HG02759 (cell line): Measurements from ENCODE around the gene SECISBP2.
"Not testable (repeated sequence)": the region's sequence is repeated elsewhere in the genome, so short reads cannot be mapped to it uniquely, and the experiment has no call there.

ENCODE experiments used
- ATAC-seq: cut with Tn5 transposase; IDR thresholded peaks from one replicate; pipeline ENCODE4 v1.9.1; 2021; ENCODE audit warnings: mild to moderate bottlenecking, moderate library complexity; ENCODE audit not compliant: unreplicated experiment

SECISBP2 gene

DNA sequence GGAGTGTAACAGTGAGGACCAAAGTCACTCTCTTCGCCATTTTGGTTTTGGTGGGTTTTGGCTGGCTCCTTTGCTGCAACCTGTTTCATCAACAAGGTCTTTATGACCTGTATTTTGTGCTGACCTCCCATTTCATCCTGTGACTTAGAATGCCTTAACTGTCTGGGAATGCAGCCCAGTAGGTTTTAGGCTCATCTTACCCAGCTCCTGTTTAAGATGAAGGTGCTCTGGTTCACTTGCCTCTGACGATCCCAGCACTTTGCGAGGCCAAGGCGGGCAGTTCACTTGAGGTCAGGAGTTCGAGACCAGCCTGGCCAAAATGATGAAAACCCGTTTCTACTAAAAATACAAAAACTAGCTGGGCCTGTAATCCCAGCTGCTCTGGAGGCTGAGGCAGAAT lies 9.1 kb upstream of the SECISBP2 start:
- ATAC-seq = no peak

DNA sequence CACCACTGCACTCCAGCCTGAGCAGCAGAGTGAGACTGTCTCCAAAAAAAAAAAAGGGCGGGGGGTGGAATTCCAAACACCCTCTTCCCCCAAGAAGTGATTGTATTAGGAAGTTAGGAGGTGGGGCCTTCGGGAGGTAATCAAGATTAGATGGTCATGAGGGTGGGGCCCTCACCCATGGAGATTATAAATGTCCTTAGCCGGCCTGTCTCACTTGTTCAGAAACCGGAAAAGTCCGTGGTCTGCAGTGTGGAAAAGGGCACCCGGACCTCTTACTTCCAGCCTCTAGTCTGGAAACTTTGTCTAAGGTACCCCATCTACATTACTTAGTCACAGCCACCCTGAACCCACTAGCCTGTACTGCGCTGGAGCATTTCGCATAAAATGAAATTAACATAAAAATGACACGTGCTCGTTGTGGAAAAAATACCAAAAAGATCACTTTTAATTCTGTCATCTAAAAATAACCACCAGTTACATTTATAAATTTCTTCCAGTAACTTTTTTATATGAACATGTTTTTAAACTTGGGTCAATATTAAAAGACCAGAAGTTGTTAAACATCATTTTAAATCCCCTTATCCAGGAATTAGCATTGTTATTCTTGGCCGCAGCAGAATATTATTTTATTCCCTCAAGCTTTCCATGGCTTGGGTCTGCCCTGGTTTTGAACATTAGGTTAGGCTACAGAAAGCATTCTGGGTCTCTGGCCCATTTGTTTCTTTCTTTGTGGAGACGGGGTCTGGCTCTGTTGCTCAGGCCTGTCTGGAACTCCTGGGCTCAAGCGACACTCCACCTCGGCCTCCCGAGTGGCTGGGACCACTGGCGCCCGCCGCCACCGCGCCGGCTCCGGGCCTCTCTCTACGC lies 8.5 kb upstream of the SECISBP2 start:
- no peak for ATAC-seq

DNA sequence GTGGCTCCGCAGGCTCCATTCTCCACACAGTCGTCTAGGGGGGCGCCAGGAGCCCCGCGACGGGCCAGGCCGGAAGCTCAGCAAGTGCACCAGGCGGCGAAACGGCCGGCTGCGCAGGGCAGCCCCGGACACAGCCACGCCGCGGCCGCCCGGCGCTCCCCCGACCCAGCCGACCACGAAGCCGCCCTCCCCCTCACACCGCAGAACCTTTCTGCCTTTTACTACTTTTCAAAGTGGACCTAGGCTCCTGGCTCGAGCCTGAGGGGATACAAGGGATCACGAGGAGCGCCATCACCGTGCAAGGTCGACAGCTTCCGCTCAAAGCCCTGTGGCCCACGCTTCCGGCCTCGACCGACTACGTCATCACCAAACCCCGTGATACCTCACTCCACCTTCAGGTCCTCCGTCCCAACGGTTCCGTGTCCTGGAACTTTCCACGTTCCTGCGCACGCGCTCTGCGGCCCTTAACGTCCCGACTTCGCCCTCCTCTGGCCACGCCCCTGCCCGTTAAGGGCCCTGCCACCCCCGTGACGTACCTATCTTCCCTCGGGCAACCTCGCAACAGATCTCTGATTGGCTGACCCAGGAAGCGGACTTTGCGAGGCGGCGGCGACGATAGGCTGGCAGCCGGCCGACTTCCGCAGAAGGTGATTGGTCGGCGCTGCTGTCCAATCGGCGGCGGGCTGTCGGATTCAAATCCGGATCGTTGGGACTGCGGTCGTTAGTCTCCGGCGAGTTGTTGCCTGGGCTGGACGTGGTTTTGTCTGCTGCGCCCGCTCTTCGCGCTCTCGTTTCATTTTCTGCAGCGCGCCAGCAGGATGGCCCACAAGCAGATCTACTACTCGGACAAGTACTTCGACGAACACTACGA lies 7.6 kb upstream of the SECISBP2 start, which contains the start of gene CKS2:
Gene CKS2 (plus strand): TSS at position 721 of the 871 bp plus-strand sequence. CDS start 98 bp downstream, at position 819.
- peak; percentile 89 for ATAC-seq

DNA sequence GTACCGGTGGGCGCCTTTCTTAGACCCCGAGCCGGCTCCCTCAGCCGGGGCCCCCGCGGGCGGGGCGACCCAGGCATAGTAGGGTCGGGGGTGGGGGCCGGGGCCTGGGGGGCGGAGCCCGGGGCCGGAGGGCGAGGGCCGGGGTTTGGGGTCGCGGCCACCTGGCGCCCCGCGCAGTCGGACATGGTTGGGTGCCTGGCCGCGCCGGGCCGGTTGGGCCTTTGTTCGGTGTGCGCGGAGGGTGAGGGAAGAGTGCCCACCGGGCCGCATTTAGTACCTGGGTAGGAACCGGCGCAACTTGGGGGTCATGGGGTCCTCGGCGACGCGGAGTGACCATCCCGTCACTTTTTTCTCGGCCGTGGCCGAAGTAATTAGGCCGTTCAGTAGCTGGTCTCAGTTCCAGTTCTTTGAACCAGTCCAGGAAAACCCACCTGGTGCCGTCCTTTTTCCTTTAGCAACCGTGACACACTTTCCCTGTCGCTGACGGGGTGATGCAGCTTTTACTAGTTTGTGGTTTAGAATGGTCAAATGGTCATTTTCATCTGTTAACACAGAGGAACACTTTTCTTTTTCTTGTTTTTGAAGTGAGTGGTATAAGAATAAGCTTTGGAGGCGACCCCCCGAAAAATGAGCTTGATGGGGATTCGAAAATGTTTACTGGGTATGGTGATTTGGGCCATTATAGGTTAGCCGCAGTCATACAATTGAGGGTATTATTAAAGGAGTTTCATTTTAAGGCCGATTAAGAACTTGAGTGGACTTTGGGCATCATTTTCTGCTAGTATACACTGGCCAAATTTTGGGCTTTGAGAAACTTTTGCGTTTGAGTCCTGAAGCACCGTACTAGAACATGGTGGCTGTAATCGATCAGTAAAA lies 6.7 kb upstream of the SECISBP2 start:
- ATAC-seq = peak; percentile 4

DNA sequence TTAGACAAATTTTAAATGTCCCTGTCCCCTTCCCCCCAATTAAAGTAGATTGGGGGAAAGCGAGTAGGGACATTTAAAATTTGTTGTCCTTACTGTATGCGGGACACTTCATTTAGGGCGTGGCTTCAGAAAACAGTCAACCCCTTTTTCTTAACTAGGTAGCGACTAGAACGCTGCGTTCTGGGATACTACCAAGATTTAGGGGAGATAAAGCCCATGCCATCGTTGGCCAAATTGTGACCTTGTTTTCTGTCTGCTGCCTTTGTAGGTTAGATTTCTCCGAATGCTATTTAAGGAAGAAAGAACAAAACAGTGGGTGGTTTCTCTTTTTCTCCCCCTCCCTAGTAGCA lies 6.1 kb upstream of the SECISBP2 start:
- no peak for ATAC-seq

DNA sequence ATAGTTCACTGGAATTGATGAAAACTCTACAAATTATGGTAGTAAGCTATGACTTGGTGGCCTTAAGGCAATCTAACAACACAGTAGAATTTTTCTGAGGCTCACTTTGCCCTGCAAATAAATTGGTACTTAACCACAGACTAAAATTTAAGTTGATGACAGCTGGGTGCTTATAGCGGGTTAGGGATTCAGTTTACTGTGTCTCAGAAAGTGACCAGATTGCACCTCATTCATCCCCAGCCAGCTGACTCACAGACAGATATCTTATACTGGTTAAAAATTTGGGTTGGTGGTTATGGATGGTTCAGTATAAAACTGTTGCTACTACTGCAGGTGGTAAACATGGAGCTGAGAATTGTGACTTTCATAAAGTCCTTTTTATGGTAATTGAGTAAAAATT lies 4.5 kb upstream of the SECISBP2 start:
- no peak for ATAC-seq

DNA sequence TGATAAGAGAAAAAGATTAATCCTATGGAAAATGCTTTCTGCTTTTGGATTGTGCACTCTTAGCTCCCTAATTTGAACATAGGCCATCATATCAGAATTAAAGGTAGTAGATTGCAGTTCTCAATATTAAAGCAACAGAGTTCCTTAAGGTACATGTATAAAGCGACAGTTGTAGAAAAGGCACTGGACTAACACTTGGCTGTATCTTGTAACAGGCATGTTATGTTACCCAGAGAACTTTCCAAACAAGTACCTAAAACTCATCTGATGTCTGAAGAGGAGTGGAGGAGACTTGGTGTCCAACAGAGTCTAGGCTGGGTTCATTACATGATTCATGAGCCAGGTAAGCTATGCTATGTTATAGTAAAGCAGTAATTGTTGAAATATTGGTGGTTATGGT lies 3.3 kb upstream of the SECISBP2 start:
- no peak for ATAC-seq

DNA sequence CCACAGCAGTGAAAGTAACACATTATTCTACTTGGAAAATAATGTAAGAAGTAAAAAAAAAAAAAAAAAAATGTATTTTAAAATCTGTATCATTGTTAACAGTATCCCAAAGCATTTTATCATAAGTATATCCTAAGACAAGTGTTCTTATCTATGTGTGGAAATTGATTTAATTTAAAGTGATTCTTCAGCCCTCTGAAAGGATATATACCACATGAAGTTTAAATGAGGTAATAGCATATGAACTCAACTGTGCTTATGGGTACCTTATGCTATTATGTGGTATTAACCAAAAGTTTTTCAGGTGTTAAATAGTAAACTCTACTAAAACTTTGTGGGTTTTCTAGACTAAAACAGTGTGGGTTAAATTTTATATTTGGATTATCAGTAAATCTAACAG lies 2.8 kb upstream of the SECISBP2 start:
- no peak for ATAC-seq

DNA sequence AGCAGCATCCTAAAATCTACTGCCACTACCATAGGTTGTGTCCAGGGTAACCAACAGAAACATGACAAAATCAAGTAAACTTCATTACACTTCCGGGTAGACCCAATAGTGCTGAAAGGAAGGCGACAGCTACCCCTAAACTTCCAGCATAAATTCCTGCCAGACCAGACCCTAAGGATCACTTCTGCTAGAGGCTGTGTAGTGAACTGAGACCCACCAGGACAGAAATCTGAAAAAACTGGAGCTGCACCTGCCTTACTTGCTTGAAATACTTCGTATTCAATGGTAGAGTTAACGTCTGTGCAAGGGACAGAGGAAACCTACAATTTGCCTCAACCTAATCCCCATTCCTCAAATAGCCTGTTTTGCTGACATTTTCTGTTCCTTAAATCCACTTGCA lies 1.0 kb upstream of the SECISBP2 start:
- no peak for ATAC-seq

DNA sequence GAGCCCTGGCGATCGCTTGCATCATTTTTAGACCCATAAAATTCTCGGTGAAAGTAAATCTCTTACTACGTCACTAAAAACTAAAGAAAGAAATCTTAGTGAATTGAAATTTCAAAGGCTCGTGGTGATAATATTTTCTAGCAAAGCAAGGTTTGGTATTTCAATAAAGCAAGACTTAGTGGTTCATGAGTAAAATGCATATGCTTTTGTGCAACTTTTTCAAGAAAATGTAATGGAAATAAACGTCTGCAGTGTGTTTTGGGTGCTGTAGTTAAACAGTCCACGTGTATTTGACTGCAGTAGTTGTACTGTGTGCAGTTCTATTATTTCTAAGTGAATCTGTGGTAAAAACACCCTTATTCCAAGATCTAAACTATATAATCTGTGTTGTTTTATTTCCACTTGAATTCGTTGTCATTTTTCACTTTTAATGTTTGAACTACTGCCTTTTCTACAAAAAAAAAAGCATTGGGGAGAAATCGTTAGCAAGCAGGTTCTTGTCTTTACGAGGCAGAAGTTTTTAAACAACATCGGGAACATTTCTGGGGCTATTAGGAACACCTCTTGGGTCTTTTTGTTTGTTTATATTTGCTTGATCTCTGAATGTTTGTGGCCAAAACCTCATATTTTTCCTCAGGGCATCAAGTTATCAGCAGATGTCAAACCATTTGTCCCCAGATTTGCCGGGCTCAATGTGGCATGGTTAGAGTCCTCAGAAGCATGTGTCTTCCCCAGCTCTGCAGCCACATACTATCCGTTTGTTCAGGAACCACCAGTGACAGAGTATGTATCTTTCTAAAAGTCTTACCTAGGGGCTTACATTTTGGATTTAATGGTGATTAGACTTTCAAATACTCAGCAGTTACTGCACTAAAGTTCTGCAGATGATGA lies 960 bp downstream of the SECISBP2 start:
- no peak for ATAC-seq

DNA sequence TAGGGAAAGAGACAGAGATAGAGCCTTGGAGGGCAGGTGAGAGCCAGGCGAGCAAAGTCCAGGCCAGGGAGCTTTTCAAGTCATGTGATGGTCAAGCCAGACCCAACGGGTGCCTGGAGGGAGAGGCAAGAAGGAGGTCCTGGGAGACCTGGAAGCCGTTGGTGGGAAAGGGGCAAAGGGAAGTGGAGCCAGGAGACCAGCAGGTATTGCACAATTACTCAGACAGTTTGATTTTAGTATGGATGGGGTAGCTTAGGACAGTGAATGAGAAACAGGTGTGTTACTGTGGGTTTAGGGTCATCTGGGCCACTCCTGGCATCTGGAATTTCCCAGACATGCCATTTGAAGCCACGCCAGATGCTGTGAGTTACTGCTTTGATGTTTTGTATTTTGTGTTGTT lies 5.1 kb downstream of the SECISBP2 start:
- ATAC-seq = no peak

DNA sequence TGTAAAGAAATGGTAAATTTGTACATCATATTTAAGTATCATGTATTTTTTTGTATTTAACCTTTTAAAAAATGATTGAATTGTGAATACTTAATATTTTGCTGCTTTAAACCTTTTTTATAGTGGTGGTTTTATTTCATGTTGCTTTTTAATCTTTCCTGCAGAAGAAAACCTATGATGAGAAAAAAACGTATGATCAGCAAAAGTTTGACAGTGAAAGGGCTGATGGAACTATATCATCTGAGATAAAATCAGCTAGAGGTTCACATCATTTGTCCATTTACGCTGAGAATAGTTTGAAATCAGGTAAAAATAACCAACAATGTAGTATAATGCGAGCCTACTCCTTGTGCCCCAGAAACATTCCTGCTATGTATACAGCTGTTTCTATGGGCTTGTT lies 7.4 kb downstream of the SECISBP2 start:
- ATAC-seq = no peak

DNA sequence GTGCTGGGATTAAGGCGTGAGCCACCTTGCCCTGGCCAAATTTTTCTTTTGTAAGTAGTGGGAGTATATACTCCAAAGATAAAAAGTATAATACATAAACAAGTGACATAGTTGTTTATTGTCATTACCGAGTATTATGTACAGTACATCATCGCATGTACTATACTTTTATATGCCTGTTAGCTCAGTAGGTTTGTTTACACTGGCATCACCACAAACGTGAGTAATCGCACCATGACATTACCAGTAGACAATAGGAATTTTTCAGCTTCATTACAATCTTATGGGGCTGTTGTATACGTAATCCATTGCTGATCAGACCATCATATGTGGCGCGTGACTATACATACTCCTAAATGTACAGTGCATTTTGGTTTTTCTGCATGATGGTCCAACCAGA lies 9.8 kb downstream of the SECISBP2 start:
- no peak for ATAC-seq

DNA sequence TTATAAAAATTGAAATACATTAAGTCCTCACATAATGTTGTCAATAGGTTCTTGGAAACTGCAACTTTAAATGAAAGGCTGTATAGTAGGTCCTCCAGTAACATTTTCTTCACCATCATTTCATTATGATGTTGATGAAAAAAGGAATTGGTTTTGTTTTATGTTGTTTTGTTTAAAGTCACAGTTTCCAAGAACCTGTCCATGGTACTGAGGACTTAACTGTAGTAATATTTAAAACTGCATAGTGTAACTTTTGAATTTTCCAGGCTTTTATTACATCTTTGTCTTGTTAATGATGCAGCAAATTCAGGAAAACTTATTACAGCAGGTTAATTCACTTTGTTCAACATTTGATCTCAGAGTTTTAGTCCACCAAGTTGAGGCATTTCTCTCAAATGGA lies 11.6 kb downstream of the SECISBP2 start:
- no peak for ATAC-seq

DNA sequence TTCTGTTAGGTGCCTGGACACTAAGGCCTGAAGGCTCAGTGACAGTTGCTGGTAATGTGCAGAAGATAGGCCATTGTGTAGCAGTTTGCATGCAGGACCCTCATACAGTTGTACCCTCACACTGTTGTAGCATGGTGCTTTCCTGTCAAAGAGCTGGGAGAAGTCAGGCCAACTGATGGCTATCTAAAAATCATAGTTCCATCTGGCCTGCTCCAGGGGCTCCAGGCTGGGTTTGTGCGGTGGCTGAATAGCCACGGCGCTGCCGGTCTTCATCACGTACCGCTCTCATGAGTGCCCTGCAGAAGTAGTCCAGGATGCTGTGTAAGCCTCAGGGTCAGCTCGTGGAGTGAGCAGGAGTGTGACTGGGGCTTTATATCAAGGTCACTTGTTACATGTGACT lies 12.2 kb downstream of the SECISBP2 start:
- no peak for ATAC-seq

DNA sequence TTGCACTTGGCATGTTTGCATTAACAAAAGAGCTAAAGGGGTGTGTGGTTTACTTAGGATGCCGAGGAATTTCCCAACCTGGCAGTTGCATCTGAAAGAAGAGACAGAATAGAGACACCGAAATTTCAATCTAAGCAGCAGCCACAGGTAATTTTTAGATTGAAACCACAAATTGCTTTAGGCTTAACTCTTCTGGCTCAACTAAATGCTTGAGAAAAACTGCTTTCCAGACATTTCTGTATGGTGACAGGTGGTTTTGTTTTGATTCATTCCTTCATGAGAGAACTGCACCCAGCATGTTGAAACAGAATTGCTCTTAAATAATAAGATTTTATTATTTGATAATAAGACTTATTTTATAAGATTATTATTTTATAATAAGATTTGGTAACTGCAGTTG lies 21.5 kb downstream of the SECISBP2 start:
- ATAC-seq = no peak

DNA sequence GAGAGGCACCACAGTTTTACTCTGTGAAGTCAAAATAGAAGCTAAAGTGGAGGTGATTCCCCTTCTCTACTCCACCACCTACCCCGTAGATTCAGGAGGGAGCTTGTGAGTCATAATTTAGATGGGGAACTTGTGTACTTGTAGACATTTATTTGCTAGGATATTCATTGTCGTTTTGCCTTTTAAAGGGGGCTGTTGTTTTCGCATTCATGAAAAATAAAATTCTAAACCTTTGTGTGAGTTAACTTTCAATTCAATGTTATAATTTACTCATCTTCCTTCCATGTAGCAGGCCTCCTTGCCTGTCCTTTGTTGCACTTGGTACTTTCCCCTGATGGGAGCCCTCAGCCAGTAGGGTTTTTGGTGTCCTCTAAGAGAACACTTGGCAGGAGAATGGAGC lies 22.0 kb downstream of the SECISBP2 start:
- peak; percentile 70 for ATAC-seq

DNA sequence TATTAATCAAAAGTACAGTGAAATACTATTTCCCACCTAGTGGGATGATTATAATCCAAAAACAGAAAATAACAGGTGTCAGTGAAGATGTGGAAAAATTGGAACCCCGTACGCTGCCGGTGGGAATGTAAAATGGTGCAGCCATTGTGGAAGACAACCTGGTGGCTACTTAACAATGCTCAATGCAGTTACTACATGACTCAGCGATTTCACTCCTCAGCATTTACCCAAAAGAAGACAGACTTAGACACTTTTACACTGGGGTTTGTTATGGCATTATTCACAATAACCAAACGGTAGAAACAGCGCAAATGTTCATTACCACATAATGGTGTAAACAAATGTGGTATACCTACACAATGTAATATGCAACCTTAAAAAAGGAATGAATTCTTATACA lies 23.9 kb downstream of the SECISBP2 start:
- no peak for ATAC-seq

DNA sequence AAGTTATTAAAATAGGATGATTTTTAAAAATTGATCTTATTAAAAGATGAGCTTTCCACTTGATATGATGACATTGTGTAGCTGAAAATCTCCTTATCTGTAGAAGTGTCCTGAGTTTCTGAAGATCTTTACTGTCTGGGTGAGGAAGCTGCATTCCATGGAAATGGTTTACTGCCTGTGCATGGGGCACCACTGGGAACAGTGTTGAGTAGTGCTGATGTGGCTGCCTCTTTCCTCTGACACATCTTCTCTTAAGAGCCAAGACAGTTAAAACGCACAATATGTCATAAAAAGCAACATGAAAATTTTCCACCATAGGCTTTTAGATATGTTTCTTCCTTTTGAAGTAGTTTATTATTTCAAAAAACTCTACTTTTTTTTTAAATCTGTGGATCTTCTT lies 24.6 kb downstream of the SECISBP2 start:
- no peak for ATAC-seq

DNA sequence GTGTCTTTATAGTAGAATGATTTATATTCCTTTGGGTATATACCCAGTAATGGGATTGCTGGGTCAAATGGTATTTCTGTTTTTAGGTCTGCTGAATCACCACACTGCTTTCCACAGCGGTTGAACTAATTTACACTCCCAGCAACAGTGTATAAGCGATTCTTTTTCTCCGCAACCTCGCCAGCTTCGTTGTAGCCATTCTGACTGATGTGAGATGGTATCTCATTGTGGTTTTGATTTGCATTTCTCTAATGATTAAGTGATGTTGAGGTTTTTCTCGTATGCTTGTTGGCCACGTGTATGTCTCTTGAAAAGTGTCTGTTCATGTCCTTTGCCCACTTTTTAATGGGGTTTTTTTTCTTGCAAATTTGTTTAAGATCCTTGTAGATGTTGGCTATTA lies 25.5 kb downstream of the SECISBP2 start:
- ATAC-seq = not testable (repeated sequence)
